ENCODE measurements around the gene SYCE1. TPM values are rescaled to one million over a fixed set of nuclear protein-coding genes. Genes with fewer than 3 reads are reported as not detected.
A peak's percentile ranks its signal among the peaks of the same experiment; 100 is the strongest.
"Not testable (repeated sequence)": the region's sequence is repeated elsewhere in the genome, so short reads cannot be mapped to it uniquely, and the experiment has no call there.

SYCE1 gene
- total and polyA plus RNA-seq, 4 donors: 0.33 to 5.4 (median 2.1) TPM; not detected in 1

GRCh38 chr10:133520193-133520738 lies 45.1 kb downstream of the SYCE1 start (continued):
- TF ChIP-seq ZBTB33 (IDR thresholded peaks at IDR 0.05) (peak; percentile 67), MAX (IDR thresholded peaks at IDR 0.05) (peak; percentile 82), HNF4A (conservative IDR thresholded peaks at IDR 0.05) (peak; percentile 93), RXRA (IDR thresholded peaks at IDR 0.05) (peak; percentile 86 to 90), ATF3 (IDR thresholded peaks at IDR 0.05) (no peak), SP1 (IDR thresholded peaks at IDR 0.05) (peak; percentile 95), CTCF (IDR thresholded peaks at IDR 0.05; ENCODE audit: low read depth, low read length, missing input control) (peak; percentile 93)

GRCh38 chr10:133518517-133518916 lies 46.9 kb downstream of the SYCE1 start:
- H3K27ac ChIP-seq (ENCODE audit: low read depth in 1 of 2, low read length in 2 of 2): peak overlapping the region; percentile 20 to 41
- not testable (repeated sequence) for H3K27me3 ChIP-seq (ENCODE audit: control insufficient read depth in 4 of 4, insufficient read depth in 4 of 4, low read length in 3 of 4); H3K4me3 ChIP-seq (ENCODE audit: low read depth in 1 of 3, low read length in 3 of 3); DNase-seq (ENCODE audit: low spot score); H3K9me3 ChIP-seq (ENCODE audit: control insufficient read depth in 4 of 4, low read length in 3 of 4); H3K36me3 ChIP-seq (ENCODE audit: control insufficient read depth in 4 of 4, insufficient read depth in 3 of 4, low read depth in 1 of 4, low read length in 3 of 4)
- H3K4me1 ChIP-seq (ENCODE audit: control insufficient read depth in 4 of 4, insufficient read depth in 4 of 4, low read length in 3 of 4): peaks cover 3 to 44% (median 21%) of the 10 kb centered on the region in 4 donors
- TF ChIP-seq RXRA (IDR thresholded peaks at IDR 0.05): peak in 1 of 2 donors; percentile 56
- TF ChIP-seq YY1 (IDR thresholded peaks at IDR 0.05): peak; percentile 73
- TF ChIP-seq HNF4A (conservative IDR thresholded peaks at IDR 0.05): peak; percentile 54 to 58
- peak; percentile 35 for TF ChIP-seq FOXA2 (IDR thresholded peaks at IDR 0.05)
- peak; percentile 43 for TF ChIP-seq SP1 (IDR thresholded peaks at IDR 0.05)
- WGBS: 38% methylated on average over 5 of the region's 5 CpGs
- peak overlapping the region in 1 of 2 donors; percentile 60 for H3K9ac ChIP-seq (ENCODE audit: low read depth in 1 of 2, low read length in 2 of 2)

GRCh38 chr10:133516057-133516456 lies 49.3 kb downstream of the SYCE1 start:
- no peak for DNase-seq (ENCODE audit: low spot score)
- Histone ChIP-seq H3K27me3 (ENCODE audit: control insufficient read depth in 4 of 4, insufficient read depth in 4 of 4, low read length in 3 of 4) (no peaks in the 10 kb centered on the region), H3K4me3 (ENCODE audit: low read depth in 1 of 3, low read length in 3 of 3) (no peak overlapping the region), H3K27ac (ENCODE audit: low read depth in 1 of 2, low read length in 2 of 2) (peak overlapping the region; percentile 42 to 54), H3K4me1 (ENCODE audit: control insufficient read depth in 4 of 4, insufficient read depth in 4 of 4, low read length in 3 of 4) (peaks cover 3 to 52% (median 34%) of the 10 kb centered on the region in 4 donors), H3K9me3 (ENCODE audit: control insufficient read depth in 4 of 4, low read length in 3 of 4) (peaks cover 0 to 4% (median 0%) of the 10 kb centered on the region in 4 donors), H3K36me3 (ENCODE audit: control insufficient read depth in 4 of 4, insufficient read depth in 3 of 4, low read depth in 1 of 4, low read length in 3 of 4) (no peaks in the 10 kb centered on the region), H3K9ac (ENCODE audit: low read depth in 1 of 2, low read length in 2 of 2) (peak overlapping the region in 1 of 2 donors; percentile 75)
- no peak for TF ChIP-seq SP1 (IDR thresholded peaks at IDR 0.05)
- TF ChIP-seq GABPA (IDR thresholded peaks at IDR 0.05 in 1 of 2, conservative IDR thresholded peaks at IDR 0.05 in 1 of 2): no peak
- no peak for TF ChIP-seq RXRA (IDR thresholded peaks at IDR 0.05)
- WGBS: 29% methylated on average over 4 of the region's 4 CpGs

Measured in liver (tissue), 9 donors.